ENCODE measurements around the gene PLA2G3.

- TF ChIP-seq REST (IDR thresholded peaks at IDR 0.05; ENCODE audit: low read depth) (no peak), FOXM1 (IDR thresholded peaks at IDR 0.05; ENCODE audit: borderline replicate concordance, low read depth) (no peak), EP300 (IDR thresholded peaks at IDR 0.05; ENCODE audit: borderline replicate concordance) (no peak), YY1 (IDR thresholded peaks at IDR 0.05; ENCODE audit: low read depth) (no peak), MAX (IDR thresholded peaks at IDR 0.05) (no peak), EGR1 (IDR thresholded peaks at IDR 0.05) (no peak), USF1 (IDR thresholded peaks at IDR 0.05) (no peak), NFIC (IDR thresholded peaks at IDR 0.05) (no peak), TAF1 (IDR thresholded peaks at IDR 0.05; ENCODE audit: low read depth) (no peak), CEBPB (IDR thresholded peaks at IDR 0.05) (no peak), TCF12 (IDR thresholded peaks at IDR 0.05; ENCODE audit: low read depth) (no peak), CREB1 (IDR thresholded peaks at IDR 0.05; ENCODE audit: low read depth) (no peak), TEAD4 (IDR thresholded peaks at IDR 0.05) (no peak), RAD21 (IDR thresholded peaks at IDR 0.05; ENCODE audit: low read depth) (no peak)
Measured at GRCh38 chr22:31128156-31128555, 12.2 kb downstream of the PLA2G3 start.
